ENCODE results near the gene EFNA5. TPM values are rescaled to one million over a fixed set of nuclear protein-coding genes. Genes with fewer than 3 reads are reported as not detected.
"Not testable (repeated sequence)": the region's sequence is repeated elsewhere in the genome, so short reads cannot be mapped to it uniquely, and the experiment has no call there.

Gene EFNA5
- total RNA-seq, 1 donor from 2014 or later, result 11.8 TPM

DNA sequence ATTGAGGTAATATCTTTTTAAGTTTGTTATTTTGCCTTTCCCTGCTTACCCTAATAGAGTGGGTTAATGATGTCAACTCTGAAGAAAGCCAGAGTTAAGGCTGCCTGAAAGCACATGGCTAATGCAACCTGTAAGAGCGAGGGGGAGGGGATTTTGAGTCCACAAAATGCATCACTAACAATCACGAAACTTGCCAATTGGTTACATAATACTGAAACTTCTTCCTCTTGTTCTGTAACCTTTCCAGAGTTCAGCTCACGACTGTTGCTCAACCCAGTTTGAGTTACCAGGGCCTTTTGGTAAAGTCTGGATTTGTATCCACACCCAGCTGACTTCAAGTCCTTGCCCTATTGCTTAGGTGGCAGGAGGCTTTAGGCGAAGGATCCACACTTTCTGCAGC lies 308.8 kb downstream of the EFNA5 start:
- Histone ChIP-seq H3K9me3 (no peaks in the 10 kb centered on the region), H3K27ac (no peak overlapping the region), H3K4me3 (no peak overlapping the region), H3K27me3 (no peaks in the 10 kb centered on the region), H3K4me1 (peaks cover 17% of the 10 kb centered on the region), H3K36me3 (no peaks in the 10 kb centered on the region)
- peak in 1 of 2 donors; percentile 63 for TF ChIP-seq POLR2AphosphoS5 (IDR thresholded peaks at IDR 0.05; ENCODE audit: insufficient read depth in 1 of 2, low read depth in 1 of 2)
- TF ChIP-seq, protein P1, sequence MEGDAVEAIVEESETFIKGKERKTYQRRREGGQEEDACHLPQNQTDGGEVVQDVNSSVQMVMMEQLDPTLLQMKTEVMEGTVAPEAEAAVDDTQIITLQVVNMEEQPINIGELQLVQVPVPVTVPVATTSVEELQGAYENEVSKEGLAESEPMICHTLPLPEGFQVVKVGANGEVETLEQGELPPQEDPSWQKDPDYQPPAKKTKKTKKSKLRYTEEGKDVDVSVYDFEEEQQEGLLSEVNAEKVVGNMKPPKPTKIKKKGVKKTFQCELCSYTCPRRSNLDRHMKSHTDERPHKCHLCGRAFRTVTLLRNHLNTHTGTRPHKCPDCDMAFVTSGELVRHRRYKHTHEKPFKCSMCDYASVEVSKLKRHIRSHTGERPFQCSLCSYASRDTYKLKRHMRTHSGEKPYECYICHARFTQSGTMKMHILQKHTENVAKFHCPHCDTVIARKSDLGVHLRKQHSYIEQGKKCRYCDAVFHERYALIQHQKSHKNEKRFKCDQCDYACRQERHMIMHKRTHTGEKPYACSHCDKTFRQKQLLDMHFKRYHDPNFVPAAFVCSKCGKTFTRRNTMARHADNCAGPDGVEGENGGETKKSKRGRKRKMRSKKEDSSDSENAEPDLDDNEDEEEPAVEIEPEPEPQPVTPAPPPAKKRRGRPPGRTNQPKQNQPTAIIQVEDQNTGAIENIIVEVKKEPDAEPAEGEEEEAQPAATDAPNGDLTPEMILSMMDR (IDR thresholded peaks at IDR 0.05), result no peak
- intact Hi-C loops (cut with DNase I), result no loop called here
- no peak for DNase-seq (ENCODE audit: extremely low spot score in 2 of 2)

DNA sequence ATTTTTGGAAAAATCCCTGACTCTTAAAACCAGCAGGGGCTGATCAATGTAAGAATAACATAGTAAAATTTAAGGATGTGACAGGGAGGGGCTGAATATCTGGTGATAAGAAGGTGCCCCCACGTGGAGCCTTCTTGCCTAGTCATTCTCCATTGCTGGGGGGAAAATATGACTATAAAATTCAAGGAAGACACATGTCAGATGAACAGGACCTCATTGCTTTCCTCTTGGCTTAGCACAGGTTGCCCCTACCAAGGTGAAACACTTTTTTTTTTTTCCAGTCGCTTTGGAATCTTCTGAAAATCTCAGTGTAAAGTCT lies 310.9 kb downstream of the EFNA5 start:
- no peaks in the 10 kb centered on the region for H3K36me3 ChIP-seq
- no peak overlapping the region for H3K27ac ChIP-seq
- H3K27me3 ChIP-seq, result no peaks in the 10 kb centered on the region
- TF ChIP-seq, protein P1 (IDR thresholded peaks at IDR 0.05), result no peak
- TF ChIP-seq POLR2A (IDR thresholded peaks at IDR 0.05), result no peak
- no peak for TF ChIP-seq POLR2AphosphoS5 (IDR thresholded peaks at IDR 0.05; ENCODE audit: insufficient read depth in 1 of 2, low read depth in 1 of 2)
- no peak for DNase-seq (ENCODE audit: extremely low spot score in 2 of 2)
- H3K4me1 ChIP-seq, result peaks cover 17% of the 10 kb centered on the region
- H3K9me3 ChIP-seq, result no peaks in the 10 kb centered on the region
- intact Hi-C loops (cut with DNase I), result no loop called here
- H3K4me3 ChIP-seq, result no peak overlapping the region

DNA sequence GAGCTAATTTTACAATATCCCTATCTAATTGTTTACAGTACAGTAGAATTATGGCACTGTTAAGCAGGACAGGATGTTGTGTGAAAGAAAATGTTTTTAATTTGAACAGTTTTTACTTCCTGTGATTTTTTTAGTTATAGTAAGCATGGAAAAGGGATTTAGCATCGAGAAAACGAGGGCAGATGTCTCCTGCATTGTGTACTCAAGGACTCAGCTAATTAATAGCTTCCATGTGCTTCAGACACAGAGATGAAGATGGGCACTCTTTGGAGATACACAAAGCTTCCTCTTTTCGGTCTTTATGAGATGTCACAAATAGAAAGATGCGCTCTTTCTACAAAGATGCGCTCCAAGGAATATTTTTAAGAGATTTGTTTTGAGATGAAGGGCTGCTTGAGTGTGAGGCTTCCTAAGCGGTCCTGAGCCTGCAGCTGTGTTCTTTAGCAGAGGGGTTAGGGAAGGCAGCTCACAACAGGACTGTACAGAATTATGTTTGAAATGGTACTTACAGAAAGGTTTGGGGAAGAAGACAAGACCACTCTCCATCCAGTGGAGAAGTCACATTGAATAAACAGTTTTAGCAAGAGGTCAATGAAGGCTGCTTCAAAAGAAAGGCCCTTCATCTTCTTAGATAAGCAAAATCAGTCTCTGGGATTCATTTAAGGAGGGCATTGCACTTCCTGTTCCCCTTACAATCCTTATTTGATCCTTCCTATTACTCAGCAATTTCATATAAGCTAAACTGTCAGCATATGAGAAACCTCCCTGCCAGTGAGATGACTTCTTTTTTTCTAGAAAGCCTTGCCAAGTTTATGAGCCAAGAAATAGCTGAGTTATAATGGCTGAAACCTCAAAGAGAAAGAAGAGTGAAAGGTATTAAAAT lies 311.5 kb downstream of the EFNA5 start:
- Histone ChIP-seq H3K36me3 (no peaks in the 10 kb centered on the region), H3K9me3 (no peaks in the 10 kb centered on the region), H3K4me1 (peaks cover 17% of the 10 kb centered on the region), H3K4me3 (no peak overlapping the region), H3K27ac (no peak overlapping the region), H3K27me3 (no peaks in the 10 kb centered on the region)
- intact Hi-C loops (cut with DNase I), result no loop called here
- no peak for DNase-seq (ENCODE audit: extremely low spot score in 2 of 2)
- TF ChIP-seq, protein P1 (IDR thresholded peaks at IDR 0.05), result no peak
- TF ChIP-seq POLR2AphosphoS5 (IDR thresholded peaks at IDR 0.05; ENCODE audit: insufficient read depth in 1 of 2, low read depth in 1 of 2) (no peak), POLR2A (IDR thresholded peaks at IDR 0.05) (no peak)

DNA sequence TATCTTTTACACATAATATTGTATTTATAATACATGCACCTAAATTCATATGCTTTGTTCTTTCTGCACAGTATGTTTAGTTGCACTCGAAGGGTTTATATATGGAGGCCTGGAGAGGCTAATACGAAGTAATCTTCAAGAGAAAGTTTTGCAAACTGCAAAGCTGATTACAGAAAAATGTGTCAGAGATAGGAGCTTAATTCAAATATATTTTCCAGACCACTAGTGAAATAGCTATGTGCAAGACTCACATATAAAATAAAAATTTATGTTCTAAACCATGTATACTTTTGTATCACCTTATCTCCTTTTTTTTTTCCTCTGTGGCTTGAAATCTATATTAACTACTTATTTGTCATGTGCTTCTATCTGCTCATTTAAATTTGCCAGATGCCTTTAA lies 313.8 kb downstream of the EFNA5 start:
- Histone ChIP-seq H3K4me1 (peaks cover 9% of the 10 kb centered on the region), H3K9me3 (no peaks in the 10 kb centered on the region), H3K27me3 (no peaks in the 10 kb centered on the region), H3K36me3 (no peaks in the 10 kb centered on the region), H3K27ac (no peak overlapping the region), H3K4me3 (no peak overlapping the region)
- no peak for DNase-seq (ENCODE audit: extremely low spot score in 2 of 2)
- intact Hi-C loops (cut with DNase I), result no loop called here
- TF ChIP-seq POLR2AphosphoS5 (IDR thresholded peaks at IDR 0.05; ENCODE audit: insufficient read depth in 1 of 2, low read depth in 1 of 2) (no peak), POLR2A (IDR thresholded peaks at IDR 0.05) (no peak)
- TF ChIP-seq, protein P1 (IDR thresholded peaks at IDR 0.05), result no peak

DNA sequence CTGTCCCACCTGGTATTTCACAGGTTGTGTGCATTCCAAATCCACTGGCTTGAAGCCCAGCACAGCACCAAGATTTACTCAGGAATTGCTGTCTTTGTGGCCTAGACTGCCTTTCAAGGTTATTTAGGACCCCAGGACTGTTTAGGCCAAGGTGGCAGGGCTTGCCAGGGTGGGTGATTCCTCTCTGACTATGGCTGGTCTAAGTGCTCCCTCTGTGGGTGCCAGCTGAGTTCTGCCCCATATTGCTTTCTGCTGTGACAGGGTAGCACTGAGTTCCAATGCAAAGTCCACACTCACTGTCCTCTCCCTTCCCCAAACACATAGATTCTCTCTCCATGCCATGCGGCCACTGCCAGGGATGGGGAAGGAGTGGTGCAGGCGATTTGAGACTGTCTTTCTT lies 318.2 kb downstream of the EFNA5 start:
- TF ChIP-seq POLR2A (IDR thresholded peaks at IDR 0.05) (no peak), POLR2AphosphoS5 (IDR thresholded peaks at IDR 0.05; ENCODE audit: insufficient read depth in 1 of 2, low read depth in 1 of 2) (no peak)
- TF ChIP-seq, protein P1 (IDR thresholded peaks at IDR 0.05), result no peak
- no peak overlapping the region for H3K27ac ChIP-seq
- no peaks in the 10 kb centered on the region for H3K4me1 ChIP-seq
- H3K9me3 ChIP-seq, result no peaks in the 10 kb centered on the region
- DNase-seq (ENCODE audit: extremely low spot score in 2 of 2), result no peak
- intact Hi-C loops (cut with DNase I), result no loop called here
- H3K27me3 ChIP-seq, result no peaks in the 10 kb centered on the region
- no peak overlapping the region for H3K4me3 ChIP-seq
- no peaks in the 10 kb centered on the region for H3K36me3 ChIP-seq

DNA sequence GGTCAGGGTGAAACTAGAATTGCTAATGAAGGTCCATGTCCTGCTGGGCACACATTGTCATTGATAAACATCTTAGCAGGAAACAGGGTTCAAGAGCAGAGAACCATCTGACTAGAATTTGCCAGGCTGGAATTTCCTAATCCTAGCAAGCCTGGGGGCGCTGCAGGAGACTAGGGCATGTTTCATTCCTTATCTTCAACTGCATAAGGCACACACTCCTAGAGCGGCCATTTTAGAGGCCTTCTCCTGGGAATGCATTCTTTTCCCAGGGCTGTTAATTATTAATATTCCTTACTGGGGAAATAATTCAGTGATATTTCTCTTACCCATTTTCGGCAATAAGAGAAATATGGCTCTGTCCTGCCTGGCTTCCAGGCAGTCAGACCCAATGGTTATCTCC lies 324.2 kb downstream of the EFNA5 start:
- H3K4me1 ChIP-seq; H3K36me3 ChIP-seq; H3K4me3 ChIP-seq; H3K27ac ChIP-seq; intact Hi-C loops (cut with DNase I); H3K27me3 ChIP-seq; DNase-seq (ENCODE audit: extremely low spot score in 2 of 2); H3K9me3 ChIP-seq: not testable (repeated sequence)

Data from vagina (tissue), 2 donors.